ENCODE data around the gene OVOL3.
"Not testable (repeated sequence)": the region's sequence is repeated elsewhere in the genome, so short reads cannot be mapped to it uniquely, and the experiment has no call there.

OVOL3 gene

GRCh38 chr19:36068810-36069499 is 42.0 kb upstream of the OVOL3 start:
- DNase-seq; H3K4me1 ChIP-seq (ENCODE audit: control insufficient read depth in 1 of 2, insufficient read depth in 2 of 2, low read length in 2 of 2); H3K4me2 ChIP-seq (ENCODE audit: low read length); H4K12ac ChIP-seq (ENCODE audit: low read depth, low read length); H3K4me3 ChIP-seq (ENCODE audit: low read depth, low read length); H3K23ac ChIP-seq (ENCODE audit: low read length); H3K79me1 ChIP-seq (ENCODE audit: low read length); H4K8ac ChIP-seq (ENCODE audit: low read depth, low read length); H2BK12ac ChIP-seq (ENCODE audit: low read length); H3K27ac ChIP-seq (ENCODE audit: low read depth, low read length); H3K4ac ChIP-seq (ENCODE audit: low read depth, low read length); H3K9me3 ChIP-seq (ENCODE audit: insufficient read depth, low read depth, low read length); H2AK5ac ChIP-seq (ENCODE audit: low read length); H2BK5ac ChIP-seq (ENCODE audit: low read depth, low read length, poor library complexity); H3K9ac ChIP-seq (ENCODE audit: low read length); H3K14ac ChIP-seq (ENCODE audit: low read length); H3K27me3 ChIP-seq (ENCODE audit: insufficient read depth, low read length); H3K79me2 ChIP-seq (ENCODE audit: control insufficient read depth, insufficient read depth, low read length, poor library complexity); H3K18ac ChIP-seq (ENCODE audit: low read length); H2AFZ ChIP-seq (ENCODE audit: insufficient read depth, low read length, poor library complexity); H2BK120ac ChIP-seq (ENCODE audit: insufficient read depth, low read length, poor library complexity); H4K91ac ChIP-seq (ENCODE audit: low read depth, low read length): not testable (repeated sequence)
- H3K36me3 ChIP-seq (ENCODE audit: control insufficient read depth in 1 of 2, insufficient read depth in 2 of 2, low read length in 2 of 2) = peaks cover 42 to 49% of the 10 kb centered on the region in 2 experiments
- WGBS (ENCODE audit: extremely low coverage, insufficient coverage, insufficient read length) = no CpG with 5 or more reads among the region's 57 CpGs

- H3K18ac ChIP-seq (ENCODE audit: low read length) = no peak overlapping the region
Measured at GRCh38 chr19:36072081-36072480, 38.9 kb upstream of the OVOL3 start.

DNA sequence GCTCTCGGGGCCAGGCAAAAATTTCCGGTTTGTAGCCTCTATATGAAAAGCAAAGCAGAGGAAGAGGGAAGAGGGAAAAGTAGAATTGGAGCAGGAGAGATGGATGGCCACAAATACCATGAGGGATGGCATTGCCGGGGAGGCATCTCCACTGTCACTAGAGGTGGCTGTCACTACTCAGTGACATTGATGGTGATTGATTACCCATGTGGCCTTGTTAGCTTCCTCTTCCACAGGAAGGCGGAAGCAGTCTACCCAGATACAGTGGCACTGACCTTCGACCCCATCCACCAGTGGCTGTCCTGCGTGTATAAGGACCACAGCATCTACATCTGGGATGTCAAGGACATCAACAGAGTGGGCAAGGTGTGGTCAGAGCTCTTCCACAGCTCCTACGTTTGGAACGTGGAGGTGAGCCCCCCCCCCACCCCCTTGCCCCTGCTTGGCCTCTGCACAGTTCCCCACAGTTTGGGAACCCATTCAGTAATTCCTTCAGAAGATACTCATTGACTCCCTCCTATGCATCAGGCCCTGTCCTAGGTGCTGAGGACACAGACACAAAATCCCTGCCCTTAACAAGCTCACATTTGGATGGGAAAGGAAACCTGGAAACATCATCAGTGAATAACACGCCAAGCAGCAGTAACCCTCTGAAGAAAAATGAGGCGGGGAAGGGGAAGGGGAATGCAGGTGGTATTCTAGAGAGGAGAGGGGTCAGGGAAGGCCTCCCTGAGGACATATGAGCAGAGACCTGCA is 37.6 kb upstream of the OVOL3 start:
- no peak overlapping the region for H3K23ac ChIP-seq (ENCODE audit: low read length)
- WGBS (ENCODE audit: extremely low coverage, insufficient coverage, insufficient read length) = no CpG with 5 or more reads among the region's 10 CpGs
- no peaks in the 10 kb centered on the region for H3K79me1 ChIP-seq (ENCODE audit: low read length)
- H2AFZ ChIP-seq (ENCODE audit: insufficient read depth, low read length, poor library complexity) = no peak overlapping the region
- H3K27ac ChIP-seq (ENCODE audit: low read depth, low read length) = no peak overlapping the region
- no peak overlapping the region for H3K4me2 ChIP-seq (ENCODE audit: low read length)
- H3K79me2 ChIP-seq (ENCODE audit: control insufficient read depth, insufficient read depth, low read length, poor library complexity) = no peaks in the 10 kb centered on the region
- no peak overlapping the region for H3K4ac ChIP-seq (ENCODE audit: low read depth, low read length)
- no peak overlapping the region for H3K18ac ChIP-seq (ENCODE audit: low read length)
- no peak overlapping the region for H3K14ac ChIP-seq (ENCODE audit: low read length)
- H3K9ac ChIP-seq (ENCODE audit: low read length) = no peak overlapping the region
- no peaks in the 10 kb centered on the region for H3K4me1 ChIP-seq (ENCODE audit: control insufficient read depth in 1 of 2, insufficient read depth in 2 of 2, low read length in 2 of 2)
- H4K8ac ChIP-seq (ENCODE audit: low read depth, low read length) = no peak overlapping the region
- DNase-seq = no peak
- H2BK5ac ChIP-seq (ENCODE audit: low read depth, low read length, poor library complexity) = no peak overlapping the region
- no peak overlapping the region for H3K4me3 ChIP-seq (ENCODE audit: low read depth, low read length)
- no peak overlapping the region for H4K91ac ChIP-seq (ENCODE audit: low read depth, low read length)
- H2BK120ac ChIP-seq (ENCODE audit: insufficient read depth, low read length, poor library complexity) = no peak overlapping the region
- no peak overlapping the region for H4K12ac ChIP-seq (ENCODE audit: low read depth, low read length)
- no peak overlapping the region for H2BK12ac ChIP-seq (ENCODE audit: low read length)
- H2AK5ac ChIP-seq (ENCODE audit: low read length) = no peak overlapping the region
- no peaks in the 10 kb centered on the region for H3K9me3 ChIP-seq (ENCODE audit: insufficient read depth, low read depth, low read length)
- no peaks in the 10 kb centered on the region for H3K27me3 ChIP-seq (ENCODE audit: insufficient read depth, low read length)
- peaks cover 29 to 31% of the 10 kb centered on the region in 2 experiments for H3K36me3 ChIP-seq (ENCODE audit: control insufficient read depth in 1 of 2, insufficient read depth in 2 of 2, low read length in 2 of 2)

More at GRCh38 chr19:36072081-36072480, 38.9 kb upstream of the OVOL3 start:
- Histone ChIP-seq H3K27me3 (ENCODE audit: insufficient read depth, low read length) (no peaks in the 10 kb centered on the region), H2AFZ (ENCODE audit: insufficient read depth, low read length, poor library complexity) (no peak overlapping the region), H2BK12ac (ENCODE audit: low read length) (no peak overlapping the region), H3K23ac (ENCODE audit: low read length) (no peak overlapping the region), H3K4me3 (ENCODE audit: low read depth, low read length) (no peak overlapping the region), H3K79me1 (ENCODE audit: low read length) (no peaks in the 10 kb centered on the region), H3K4ac (ENCODE audit: low read depth, low read length) (no peak overlapping the region), H2BK120ac (ENCODE audit: insufficient read depth, low read length, poor library complexity) (no peak overlapping the region), H3K79me2 (ENCODE audit: control insufficient read depth, insufficient read depth, low read length, poor library complexity) (no peaks in the 10 kb centered on the region), H3K36me3 (ENCODE audit: control insufficient read depth in 1 of 2, insufficient read depth in 2 of 2, low read length in 2 of 2) (peaks cover 34 to 38% of the 10 kb centered on the region in 2 experiments), H4K91ac (ENCODE audit: low read depth, low read length) (no peak overlapping the region), H3K4me2 (ENCODE audit: low read length) (no peak overlapping the region), H4K8ac (ENCODE audit: low read depth, low read length) (no peak overlapping the region), H3K9me3 (ENCODE audit: insufficient read depth, low read depth, low read length) (no peaks in the 10 kb centered on the region), H2BK5ac (ENCODE audit: low read depth, low read length, poor library complexity) (no peak overlapping the region), H3K4me1 (ENCODE audit: control insufficient read depth in 1 of 2, insufficient read depth in 2 of 2, low read length in 2 of 2) (no peaks in the 10 kb centered on the region), H3K9ac (ENCODE audit: low read length) (no peak overlapping the region), H2AK5ac (ENCODE audit: low read length) (no peak overlapping the region), H3K14ac (ENCODE audit: low read length) (no peak overlapping the region), H3K27ac (ENCODE audit: low read depth, low read length) (no peak overlapping the region), H4K12ac (ENCODE audit: low read depth, low read length) (no peak overlapping the region)
- WGBS (ENCODE audit: extremely low coverage, insufficient coverage, insufficient read length) = no CpG with 5 or more reads among the region's 8 CpGs
- no peak for DNase-seq

GRCh38 chr19:36079389-36079945 is 31.5 kb upstream of the OVOL3 start:
- Histone ChIP-seq H3K18ac (ENCODE audit: low read length) (no peak overlapping the region), H3K36me3 (ENCODE audit: control insufficient read depth in 1 of 2, insufficient read depth in 2 of 2, low read length in 2 of 2) (peaks cover 36 to 44% of the 10 kb centered on the region in 2 experiments), H3K14ac (ENCODE audit: low read length) (no peak overlapping the region), H4K91ac (ENCODE audit: low read depth, low read length) (no peak overlapping the region), H3K23ac (ENCODE audit: low read length) (peak overlapping the region; percentile 75), H3K4ac (ENCODE audit: low read depth, low read length) (no peak overlapping the region), H3K9ac (ENCODE audit: low read length) (peak overlapping the region; percentile 75), H3K79me2 (ENCODE audit: control insufficient read depth, insufficient read depth, low read length, poor library complexity) (no peaks in the 10 kb centered on the region), H2BK5ac (ENCODE audit: low read depth, low read length, poor library complexity) (no peak overlapping the region), H3K27me3 (ENCODE audit: insufficient read depth, low read length) (no peaks in the 10 kb centered on the region), H3K4me1 (ENCODE audit: control insufficient read depth in 1 of 2, insufficient read depth in 2 of 2, low read length in 2 of 2) (no peaks in the 10 kb centered on the region), H2AFZ (ENCODE audit: insufficient read depth, low read length, poor library complexity) (no peak overlapping the region), H4K8ac (ENCODE audit: low read depth, low read length) (no peak overlapping the region), H4K12ac (ENCODE audit: low read depth, low read length) (no peak overlapping the region), H3K9me3 (ENCODE audit: insufficient read depth, low read depth, low read length) (no peaks in the 10 kb centered on the region), H3K4me2 (ENCODE audit: low read length) (no peak overlapping the region), H2BK120ac (ENCODE audit: insufficient read depth, low read length, poor library complexity) (no peak overlapping the region), H3K27ac (ENCODE audit: low read depth, low read length) (no peak overlapping the region), H3K79me1 (ENCODE audit: low read length) (no peaks in the 10 kb centered on the region), H3K4me3 (ENCODE audit: low read depth, low read length) (no peak overlapping the region), H2AK5ac (ENCODE audit: low read length) (no peak overlapping the region), H2BK12ac (ENCODE audit: low read length) (no peak overlapping the region)
- no peak for DNase-seq
- WGBS (ENCODE audit: extremely low coverage, insufficient coverage, insufficient read length) = no CpG with 5 or more reads among the region's 3 CpGs
